Measurements from ENCODE around the gene ASB2. TPM values are rescaled to one million over a fixed set of nuclear protein-coding genes. Genes with fewer than 3 reads are reported as not detected.

The ASB2 gene
- total RNA-seq, 1 donor from 2014 or later = 0.26 TPM

- FAIRE-seq (no peak), DNase-seq (ENCODE audit: low read depth) (no peak)
- no peaks in the 10 kb centered on the region for H3K27me3 ChIP-seq (ENCODE audit: control insufficient read depth, insufficient read depth, low read length)
- TF ChIP-seq CTCF (IDR thresholded peaks at IDR 0.05; ENCODE audit: insufficient read depth, low read length, severe bottlenecking) = no peak
- no peak overlapping the region for H3K4me3 ChIP-seq (ENCODE audit: low read depth, low read length)
- no peaks in the 10 kb centered on the region for H3K36me3 ChIP-seq (ENCODE audit: control insufficient read depth, insufficient read depth, low read length)
Measured at GRCh38 chr14:93926245-93926872, 50.0 kb downstream of the ASB2 start.

GRCh38 chr14:93925374-93925895, 50.9 kb downstream of the ASB2 start:
- FAIRE-seq (no peak), DNase-seq (ENCODE audit: low read depth) (no peak)
- Histone ChIP-seq H3K4me3 (ENCODE audit: low read depth, low read length) (no peak overlapping the region), H3K36me3 (ENCODE audit: control insufficient read depth, insufficient read depth, low read length) (no peaks in the 10 kb centered on the region), H3K27me3 (ENCODE audit: control insufficient read depth, insufficient read depth, low read length) (no peaks in the 10 kb centered on the region)
- TF ChIP-seq CTCF (IDR thresholded peaks at IDR 0.05; ENCODE audit: insufficient read depth, low read length, severe bottlenecking) = no peak

GRCh38 chr14:93924592-93925355, 51.6 kb downstream of the ASB2 start:
- Histone ChIP-seq H3K36me3 (ENCODE audit: control insufficient read depth, insufficient read depth, low read length) (no peaks in the 10 kb centered on the region), H3K4me3 (ENCODE audit: low read depth, low read length) (no peak overlapping the region), H3K27me3 (ENCODE audit: control insufficient read depth, insufficient read depth, low read length) (no peaks in the 10 kb centered on the region)
- DNase-seq (ENCODE audit: low read depth) (no peak), FAIRE-seq (no peak)
- TF ChIP-seq CTCF (IDR thresholded peaks at IDR 0.05; ENCODE audit: insufficient read depth, low read length, severe bottlenecking) = no peak

GRCh38 chr14:93923626-93924025, 52.7 kb downstream of the ASB2 start:
- H3K36me3 ChIP-seq (ENCODE audit: control insufficient read depth, insufficient read depth, low read length) = no peaks in the 10 kb centered on the region
- no peak overlapping the region for H3K4me3 ChIP-seq (ENCODE audit: low read depth, low read length)
- FAIRE-seq = no peak
- no peak for DNase-seq (ENCODE audit: low read depth)
- TF ChIP-seq CTCF (IDR thresholded peaks at IDR 0.05; ENCODE audit: insufficient read depth, low read length, severe bottlenecking) = no peak
- H3K27me3 ChIP-seq (ENCODE audit: control insufficient read depth, insufficient read depth, low read length) = no peaks in the 10 kb centered on the region

GRCh38 chr14:93921001-93921806, 55.2 kb downstream of the ASB2 start:
- H3K27me3 ChIP-seq (ENCODE audit: control insufficient read depth, insufficient read depth, low read length) = peaks cover 2% of the 10 kb centered on the region
- peak; percentile 60 for FAIRE-seq
- no peak overlapping the region for H3K4me3 ChIP-seq (ENCODE audit: low read depth, low read length)
- no peak for DNase-seq (ENCODE audit: low read depth)
- no peaks in the 10 kb centered on the region for H3K36me3 ChIP-seq (ENCODE audit: control insufficient read depth, insufficient read depth, low read length)
- TF ChIP-seq CTCF (IDR thresholded peaks at IDR 0.05; ENCODE audit: insufficient read depth, low read length, severe bottlenecking) = no peak
